SK-N-SH (cell line): Measurements from ENCODE around the gene RUFY3. TPM values are rescaled to one million over a fixed set of nuclear protein-coding genes. Genes with fewer than 3 reads are reported as not detected.

Source experiments
- CTCF ChIA-PET: fragments of 300-600, 350-600 bp; formaldehyde crosslinking; extraction: SDS; loops from one replicate; lab custom pipeline; 2021; lab: Yijun Ruan, JAX
- POLR2A ChIA-PET: fragments of 350-600 bp; sonication (Branson Sonifier 250); formaldehyde crosslinking; extraction: SDS; loops from one replicate; lab custom pipeline; 2020; ENCODE audit warnings: antibody characterized with exemption, inconsistent platforms; lab: Yijun Ruan, JAX
- DNase-seq: peaks from one replicate; pipeline ENCODE4 v3.0.0; 2012
- H2AFZ ChIP-seq: fragments of 200-600 bp; sonication (generic); 2 replicates; pipeline ENCODE4 v1.8.1; 2016; ENCODE audit warnings: antibody characterized with exemption, mild to moderate bottlenecking, low read depth
- H3F3A ChIP-seq: fragments of 200-600 bp; sonication (generic); replicated peaks from 2 replicates; pipeline ENCODE3; 2016; ENCODE audit warnings: antibody characterized with exemption, mild to moderate bottlenecking; ENCODE audit not compliant: insufficient read depth
- H3K27ac ChIP-seq, 2 experiments: fragments of 200-500 bp in 1 of 2; fragments of 200-600 bp in 1 of 2; sonication (Bioruptor generic) in 1 of 2; sonication (generic), shearing (Covaris generic) in 1 of 2; 2 replicates each; pipeline versions ENCODE4 v1.5.1 to v1.6.1; 2014 to 2016; ENCODE audit warnings: low read depth in 2 of 2, inconsistent platforms in 1 of 2, low read length in 1 of 2, mild to moderate bottlenecking in 1 of 2, mixed read lengths in 1 of 2
- H3K27me3 ChIP-seq: fragments of 200-600 bp; sonication (generic), shearing (Covaris generic); 2 replicates; pipeline ENCODE4 v1.6.1; 2016; ENCODE audit warnings: mixed run types; ENCODE audit not compliant: insufficient read depth
- H3K36me3 ChIP-seq, 2 experiments: fragments of 200-500 bp in 1 of 2; fragments of 200-600 bp in 1 of 2; sonication (Bioruptor generic) in 1 of 2; sonication (generic) in 1 of 2; replicated peaks in 1 of 2; 2 replicates each; pipeline versions ENCODE3 to v1.5.1; 2014 to 2016; ENCODE audit warnings: low read length in 1 of 2, mild to moderate bottlenecking in 1 of 2; ENCODE audit not compliant: insufficient read depth in 2 of 2, control insufficient read depth in 1 of 2
- H3K4me1 ChIP-seq, 2 experiments: fragments of 200-500 bp in 1 of 2; fragments of 200-600 bp in 1 of 2; sonication (Bioruptor generic) in 1 of 2; sonication (generic), shearing (Covaris generic) in 1 of 2; 2 replicates each; pipeline versions ENCODE4 v1.5.1 to v1.6.1; 2014 to 2016; ENCODE audit warnings: low read depth in 1 of 2, low read length in 1 of 2, mixed run types in 1 of 2; ENCODE audit not compliant: insufficient read depth in 2 of 2, control insufficient read depth in 1 of 2
- H3K4me2 ChIP-seq: fragments of 200-600 bp; sonication (generic), shearing (Covaris generic); 2 replicates; pipeline ENCODE4 v1.6.1; 2017; ENCODE audit warnings: mixed run types
- H3K4me3 ChIP-seq, 2 experiments: fragments of 200-500 bp in 1 of 2; fragments of 200-600 bp in 1 of 2; sonication (Bioruptor generic) in 1 of 2; sonication (generic), shearing (Covaris generic) in 1 of 2; 2 replicates each; pipeline versions ENCODE4 v1.5.1 to v1.8.1; 2014 to 2016; ENCODE audit warnings: low read depth in 2 of 2, inconsistent platforms in 1 of 2, low read length in 1 of 2, mild to moderate bottlenecking in 1 of 2, mixed read lengths in 1 of 2, moderate library complexity in 1 of 2
- H3K79me2 ChIP-seq: fragments of 200-600 bp; sonication (generic); 2 replicates; pipeline ENCODE4 v1.8.1; 2017; ENCODE audit warnings: mild to moderate bottlenecking; ENCODE audit not compliant: insufficient read depth
- H3K9ac ChIP-seq: fragments of 200-600 bp; sonication (generic); 2 replicates; pipeline ENCODE4 v1.6.1; 2017; ENCODE audit warnings: mixed run types
- H3K9me2 ChIP-seq: fragments of 200-600 bp; sonication (generic); 2 replicates; pipeline ENCODE4 v1.6.1; 2017; ENCODE audit warnings: mixed run types
- H3K9me3 ChIP-seq: fragments of 200-600 bp; sonication (generic); 2 replicates; pipeline ENCODE4 v1.6.1; 2017; ENCODE audit warnings: mixed run types, mild to moderate bottlenecking, moderate library complexity
- H4K20me1 ChIP-seq: fragments of 200-600 bp; sonication (generic); 2 replicates; pipeline ENCODE4 v1.6.1; 2017; ENCODE audit warnings: mild to moderate bottlenecking, mixed run types; ENCODE audit not compliant: insufficient read depth
- CHD2 ChIP-seq: fragments of 150-350 bp; IDR thresholded peaks from 2 replicates; pipeline ENCODE4 v1.6.1; 2018; ENCODE audit warnings: low read length; ENCODE audit not compliant: partially characterized antibody
- ELF1 ChIP-seq: IDR thresholded peaks from 2 replicates; pipeline ENCODE4 v1.4.0; 2012
- FOSL2 ChIP-seq: IDR thresholded peaks from 2 replicates; pipeline ENCODE4 v1.4.0; 2012; ENCODE audit warnings: low read depth, mild to moderate bottlenecking, moderate library complexity, borderline replicate concordance
- GABPA ChIP-seq: IDR thresholded peaks from 2 replicates; pipeline ENCODE4 v1.4.0; 2012; ENCODE audit warnings: low read depth, mild to moderate bottlenecking
- GATA2 ChIP-seq: sonication (generic); formaldehyde crosslinking; IDR thresholded peaks from 2 replicates; pipeline ENCODE4 v1.5.0; 2020; ENCODE audit warnings: mild to moderate bottlenecking, missing genetic modification reagents
- IRF3 ChIP-seq: fragments of 150-350 bp; IDR thresholded peaks from 2 replicates; pipeline ENCODE4 v1.6.1; 2016; ENCODE audit warnings: mild to moderate bottlenecking, low read depth, low read length
- JUND ChIP-seq: IDR thresholded peaks from 2 replicates; pipeline ENCODE4 v1.4.0; 2012
- MAX ChIP-seq: IDR thresholded peaks from 2 replicates; pipeline ENCODE4 v1.4.0; 2012; ENCODE audit warnings: low read depth
- MEF2A ChIP-seq: IDR thresholded peaks from 2 replicates; pipeline ENCODE4 v1.4.0; 2012; ENCODE audit warnings: low read depth, borderline replicate concordance
- MXI1 ChIP-seq: IDR thresholded peaks from 2 replicates; pipeline ENCODE4 v1.6.1; 2012; ENCODE audit warnings: mild to moderate bottlenecking, low read depth, low read length, improper control_type of control experiment
- POLR2AphosphoS5 ChIP-seq: IDR thresholded peaks from 2 replicates; pipeline ENCODE4 v1.6.1; 2012; ENCODE audit warnings: low read depth, low read length
- RAD21 ChIP-seq: IDR thresholded peaks from 2 replicates; pipeline ENCODE4 v1.6.1; 2012; ENCODE audit warnings: mild to moderate bottlenecking, low read length
- RFX5 ChIP-seq: IDR thresholded peaks from 2 replicates; pipeline ENCODE4 v1.6.1; 2012; ENCODE audit warnings: mild to moderate bottlenecking, improper control_type of control experiment, low read length
- RXRA ChIP-seq: IDR thresholded peaks from 2 replicates; pipeline ENCODE4 v1.4.0; 2012; ENCODE audit warnings: low read depth, mild to moderate bottlenecking, borderline replicate concordance
- SMC3 ChIP-seq: IDR thresholded peaks from 2 replicates; pipeline ENCODE4 v1.6.1; 2012; ENCODE audit warnings: low read depth, low read length, improper control_type of control experiment
- TCF12 ChIP-seq: IDR thresholded peaks from 2 replicates; pipeline ENCODE4 v1.4.0; 2012
- TEAD4 ChIP-seq: IDR thresholded peaks from 2 replicates; pipeline ENCODE4 v1.4.0; 2012; ENCODE audit warnings: mild to moderate bottlenecking, borderline replicate concordance; ENCODE audit not compliant: insufficient read depth
- YY1 ChIP-seq: IDR thresholded peaks from 2 replicates; pipeline ENCODE4 v1.4.0; 2012; ENCODE audit warnings: low read depth, mild to moderate bottlenecking
- WGBS: methylation state at CpG from one replicate; pipeline ENCODE4 v1.1.6; 2017; ENCODE audit warnings: low lambda C conversion rate; 5-methylcytosine and 5-hydroxymethylcytosine counted together
- polyA plus RNA-seq, 3 experiments: library from polyadenylated mRNA; depleted of rRNA; stranded (reverse); fragments of >200 nt; gene quantifications; 2 replicates each; pipeline ENCODE4 v1.2.3, GENCODE V29; 2012
- TF ChIP-seq, protein P1 (sequence below): IDR thresholded peaks from 2 replicates; pipeline ENCODE4 v1.4.0; 2012; ENCODE audit warnings: low read depth, borderline replicate concordance

RUFY3 gene
- polyA plus RNA-seq, 1 of the 3 experiments (the other 2 are of a cell fraction), result 22.8 TPM

DNA sequence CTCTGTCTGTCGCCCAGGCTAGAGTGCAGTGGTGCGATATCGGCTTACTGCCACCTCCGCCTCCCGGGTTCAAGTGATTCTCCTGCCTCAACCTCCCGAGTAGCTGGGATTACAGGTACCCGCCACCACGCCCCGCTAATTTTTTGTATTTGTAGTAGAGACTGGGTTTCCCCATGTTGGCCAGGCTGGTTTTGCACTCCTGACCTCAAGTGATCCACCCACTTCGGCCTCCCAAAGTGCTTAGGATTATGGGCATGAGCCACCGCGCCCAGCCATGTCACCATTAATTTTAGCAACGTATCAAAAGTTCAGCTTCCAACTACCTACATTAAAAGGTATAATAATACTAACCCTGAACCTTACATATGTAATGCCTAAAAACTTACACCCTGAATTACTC lies 34.4 kb upstream of the RUFY3 start:
- Histone ChIP-seq H3K4me3 (peak overlapping the region; percentile 90 to 98), H2AFZ (peak overlapping the region; percentile 98), H3K27ac (peak overlapping the region; percentile 93 to 94), H3K9me2 (no peaks in the 10 kb centered on the region), H3K27me3 (no peaks in the 10 kb centered on the region; the same call in 1 of the 2 replicates), H3K79me2 (peaks cover 40% of the 10 kb centered on the region), H4K20me1 (peaks cover 14% of the 10 kb centered on the region), H3K36me3 (peaks cover 19 to 23% of the 10 kb centered on the region in 2 experiments), H3F3A (peaks cover 10% of the 10 kb centered on the region), H3K4me1 (peaks cover 6 to 13% of the 10 kb centered on the region in 2 experiments; a peak in 3 of 4 replicates), H3K4me2 (peak overlapping the region; percentile 83), H3K9ac (peak overlapping the region; percentile 91), H3K9me3 (no peaks in the 10 kb centered on the region)
- no peak for TF ChIP-seq MEF2A
- no peak for TF ChIP-seq TEAD4
- ChIA-PET POLR2A (interaction anchor here (2.9 kb wide), 1 partner anchor 35 kb away, joined by 14 read pairs; the partner anchor contains the start of gene RUFY3), CTCF (interaction anchor here (0.6 to 1.6 kb wide), 8 partner anchors 8 to 95 kb away, joined by 3 to 12 read pairs (median 3); no protein-coding TSS in a partner anchor)
- DNase-seq, result no peak
- WGBS, result 85% methylated on average over 13 of the region's 13 CpGs

- peak within 1 kb of the TSS; percentile 90 to 98 for H3K4me3 ChIP-seq
- ChIA-PET POLR2A (interaction anchor here (1.9 to 2.9 kb wide), 2 partner anchors 16 to 34 kb away, joined by 11 to 14 read pairs; partner anchors contain the start of gene RUFY3), CTCF (interaction anchor here (0.6 to 6.5 kb wide), 16 partner anchors 9 to 338 kb away, joined by 3 to 48 read pairs (median 3); no protein-coding TSS in a partner anchor)
- H3K4me2 ChIP-seq, result peak within 1 kb of the TSS; percentile 85
- H3K27ac ChIP-seq, result peak within 1 kb of the TSS; percentile 93 to 94
- H3K79me2 ChIP-seq, result peaks cover 46% of the 10 kb centered on the region
- H3K9me2 ChIP-seq, result no peaks in the 10 kb centered on the region
- H3F3A ChIP-seq, result peaks cover 15% of the 10 kb centered on the region
- 3% methylated on average over 63 of the region's 70 CpGs for WGBS
- no peaks in the 10 kb centered on the region; the same call in 1 of the 2 replicates for H3K27me3 ChIP-seq
- peaks cover 19% of the 10 kb centered on the region for H4K20me1 ChIP-seq
- H3K9me3 ChIP-seq, result no peaks in the 10 kb centered on the region
- peaks cover 6 to 13% of the 10 kb centered on the region in 2 experiments; a peak in 3 of 4 replicates for H3K4me1 ChIP-seq
- DNase-seq, result peak; percentile 87
- peak within 1 kb of the TSS; percentile 98 for H2AFZ ChIP-seq
- peak within 1 kb of the TSS; percentile 91 for H3K9ac ChIP-seq
- peaks cover 24 to 30% of the 10 kb centered on the region in 2 experiments for H3K36me3 ChIP-seq
- TF ChIP-seq CHD2 (peak; percentile 97), FOSL2 (no peak), MAX (peak; percentile 94), GABPA (peak; percentile 98), MEF2A (no peak), SMC3 (peak; percentile 77), RXRA (0 out of 2 replicates have a peak, but pooled peaks have one; percentile 20), RAD21 (peak; percentile 63), JUND (no peak), IRF3 (peak; percentile 27; the same call in 1 of the 2 replicates), TCF12 (peak; percentile 57; the same call in 1 of the 2 replicates), YY1 (peak; percentile 69; the same call in 1 of the 2 replicates), POLR2AphosphoS5 (peak; percentile 93), MXI1 (peak; percentile 91), ELF1 (peak; percentile 90), GATA2 (peak; percentile 83), RFX5 (peak; percentile 84), TEAD4 (0 out of 2 replicates have a peak, but pooled peaks have one; percentile 18)
- TF ChIP-seq, protein P1, sequence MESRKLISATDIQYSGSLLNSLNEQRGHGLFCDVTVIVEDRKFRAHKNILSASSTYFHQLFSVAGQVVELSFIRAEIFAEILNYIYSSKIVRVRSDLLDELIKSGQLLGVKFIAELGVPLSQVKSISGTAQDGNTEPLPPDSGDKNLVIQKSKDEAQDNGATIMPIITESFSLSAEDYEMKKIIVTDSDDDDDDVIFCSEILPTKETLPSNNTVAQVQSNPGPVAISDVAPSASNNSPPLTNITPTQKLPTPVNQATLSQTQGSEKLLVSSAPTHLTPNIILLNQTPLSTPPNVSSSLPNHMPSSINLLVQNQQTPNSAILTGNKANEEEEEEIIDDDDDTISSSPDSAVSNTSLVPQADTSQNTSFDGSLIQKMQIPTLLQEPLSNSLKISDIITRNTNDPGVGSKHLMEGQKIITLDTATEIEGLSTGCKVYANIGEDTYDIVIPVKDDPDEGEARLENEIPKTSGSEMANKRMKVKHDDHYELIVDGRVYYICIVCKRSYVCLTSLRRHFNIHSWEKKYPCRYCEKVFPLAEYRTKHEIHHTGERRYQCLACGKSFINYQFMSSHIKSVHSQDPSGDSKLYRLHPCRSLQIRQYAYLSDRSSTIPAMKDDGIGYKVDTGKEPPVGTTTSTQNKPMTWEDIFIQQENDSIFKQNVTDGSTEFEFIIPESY, result peak; percentile 94
These were observed 33.7 kb upstream of the RUFY3 start, which contains the start of gene UTP3 for GRCh38 chr4:70687821-70688794. Gene UTP3 (plus strand): TSS chr4:70688532. CDS start chr4:70688678, 146 bp downstream.
